Measurements from ENCODE around the gene TATDN2. TPM values are rescaled to one million over a fixed set of nuclear protein-coding genes. Genes with fewer than 3 reads are reported as not detected.

Gene TATDN2
- total and polyA plus RNA-seq, 4 experiments from 2014 or later = 8.4 to 79.3 (median 48.1) TPM

DNA sequence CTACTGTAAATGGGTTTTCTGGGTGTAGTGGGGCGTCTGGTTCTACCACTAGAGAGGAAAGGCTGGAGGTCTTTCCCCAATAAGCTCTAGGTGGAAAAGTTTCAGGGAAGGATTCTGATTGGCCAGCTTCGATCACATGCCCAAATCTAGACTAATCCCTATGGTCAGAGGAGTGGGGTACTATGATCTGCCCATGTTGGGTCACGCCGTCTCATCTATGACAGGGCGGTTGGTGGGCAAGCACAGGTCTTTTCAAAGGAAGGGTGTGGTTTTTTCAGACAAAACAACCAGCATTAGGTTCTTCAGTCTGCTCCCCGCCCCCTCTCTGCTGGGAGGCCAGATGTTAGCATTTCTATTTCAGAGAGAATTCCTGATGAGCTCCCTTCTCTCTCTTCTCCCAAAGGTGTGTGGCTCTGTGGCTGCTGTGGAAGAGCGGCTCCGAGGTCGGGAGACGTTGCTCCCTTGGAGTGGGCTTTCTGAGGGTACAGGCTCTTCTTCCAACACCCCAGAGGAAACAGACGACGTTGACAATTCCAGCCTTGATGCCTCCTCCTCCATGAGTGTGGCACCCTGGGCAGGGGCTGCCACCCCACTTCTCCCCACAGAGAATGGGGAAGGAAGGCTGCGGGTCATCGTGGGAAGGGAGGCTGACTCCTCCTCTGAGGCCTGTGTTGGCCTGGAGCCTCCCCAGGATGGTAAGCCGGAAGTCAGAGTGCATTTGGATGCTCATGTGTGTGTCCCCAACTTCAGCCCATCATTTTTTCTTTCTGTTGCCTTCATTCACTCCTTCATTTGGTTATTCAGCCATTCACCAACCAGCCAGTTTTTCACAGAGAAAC lies 9.7 kb upstream of the TATDN2 start:
- Histone ChIP-seq H3K27me3 (ENCODE audit: insufficient read depth, low read length) (no peaks in the 10 kb centered on the region), H3K9me3 (ENCODE audit: control insufficient read depth in 1 of 2, low read length in 2 of 2) (no peaks in the 10 kb centered on the region), H3K27ac (ENCODE audit: low read depth, low read length) (no peak overlapping the region), H3K36me3 (ENCODE audit: insufficient read depth, low read length) (peaks cover 6% of the 10 kb centered on the region), H3K4me3 (ENCODE audit: low read length in 2 of 2) (no peak overlapping the region), H3K4me1 (ENCODE audit: insufficient read depth, low read length) (peaks cover 46% of the 10 kb centered on the region)
- Mint-ChIP-seq H3K4me3 (peak overlapping the region in 7 of 8 donors; percentile 38 to 81 (median 67)), H3K9me3 (no peaks in the 10 kb centered on the region), H3K36me3 (peaks cover 28 to 29% of the 10 kb centered on the region in 2 donors), H3K27me3 (no peaks in the 10 kb centered on the region), H3K4me1 (peaks cover 37 to 61% (median 50%) of the 10 kb centered on the region in 4 donors), H3K27ac (peak overlapping the region; percentile 83 to 95 (median 94))
- ChIA-PET CTCF (ENCODE audit: partially characterized antibody) (interaction anchor here (1.0 to 1.3 kb wide), 3 partner anchors 9 to 44 kb away, joined by 3 to 6 read pairs (median 4); partner anchors contain the start of gene TATDN2), POLR2A (ENCODE audit: partially characterized antibody) (interaction anchor here (0.8 to 1.6 kb wide), 7 partner anchors 10 to 123 kb away, joined by 3 to 6 read pairs (median 3); partner anchors contain the start of genes BRK1 and TATDN2)
- intact Hi-C loops (cut with micrococcal nuclease) = no loop called here
- DNase-seq = peak in 4 of 5 donors; percentile 33 to 66 (median 42)

- Mint-ChIP-seq H3K27me3 (no peaks in the 10 kb centered on the region), H3K9me3 (peaks cover 0 to 12% (median 6%) of the 10 kb centered on the region in 8 donors), H3K4me1 (peaks cover 40 to 70% (median 56%) of the 10 kb centered on the region in 4 donors), H3K4me3 (peak overlapping the region in 2 of 8 donors; percentile 34 to 54), H3K27ac (peak overlapping the region; percentile 62 to 97 (median 81)), H3K36me3 (peaks cover 24 to 27% of the 10 kb centered on the region in 2 donors)
- H3K36me3 ChIP-seq (ENCODE audit: insufficient read depth, low read length) = peaks cover 2% of the 10 kb centered on the region
- intact Hi-C loops (cut with micrococcal nuclease) = loop anchor here (5.0 kb wide), 1 partner anchor 843 kb away; the partner anchor contains the start of gene SETD5
- CTCF ChIA-PET (ENCODE audit: partially characterized antibody) = no interaction called here
- H3K27me3 ChIP-seq (ENCODE audit: insufficient read depth, low read length) = no peaks in the 10 kb centered on the region
- DNase-seq = no peak
- peaks cover 53% of the 10 kb centered on the region for H3K4me1 ChIP-seq (ENCODE audit: insufficient read depth, low read length)
- H3K9me3 ChIP-seq (ENCODE audit: control insufficient read depth in 1 of 2, low read length in 2 of 2) = no peaks in the 10 kb centered on the region
- H3K27ac ChIP-seq (ENCODE audit: low read depth, low read length) = peak overlapping the region; percentile 26
- H3K4me3 ChIP-seq (ENCODE audit: low read length in 2 of 2) = no peak overlapping the region
- POLR2A ChIA-PET (ENCODE audit: partially characterized antibody) = interaction anchor here (1.8 to 1.9 kb wide), 2 partner anchors 17 to 308 kb away, joined by 7 to 10 read pairs; no protein-coding TSS in a partner anchor
Measured at GRCh38 chr3:10240799-10241198, 7.5 kb upstream of the TATDN2 start.

DNA sequence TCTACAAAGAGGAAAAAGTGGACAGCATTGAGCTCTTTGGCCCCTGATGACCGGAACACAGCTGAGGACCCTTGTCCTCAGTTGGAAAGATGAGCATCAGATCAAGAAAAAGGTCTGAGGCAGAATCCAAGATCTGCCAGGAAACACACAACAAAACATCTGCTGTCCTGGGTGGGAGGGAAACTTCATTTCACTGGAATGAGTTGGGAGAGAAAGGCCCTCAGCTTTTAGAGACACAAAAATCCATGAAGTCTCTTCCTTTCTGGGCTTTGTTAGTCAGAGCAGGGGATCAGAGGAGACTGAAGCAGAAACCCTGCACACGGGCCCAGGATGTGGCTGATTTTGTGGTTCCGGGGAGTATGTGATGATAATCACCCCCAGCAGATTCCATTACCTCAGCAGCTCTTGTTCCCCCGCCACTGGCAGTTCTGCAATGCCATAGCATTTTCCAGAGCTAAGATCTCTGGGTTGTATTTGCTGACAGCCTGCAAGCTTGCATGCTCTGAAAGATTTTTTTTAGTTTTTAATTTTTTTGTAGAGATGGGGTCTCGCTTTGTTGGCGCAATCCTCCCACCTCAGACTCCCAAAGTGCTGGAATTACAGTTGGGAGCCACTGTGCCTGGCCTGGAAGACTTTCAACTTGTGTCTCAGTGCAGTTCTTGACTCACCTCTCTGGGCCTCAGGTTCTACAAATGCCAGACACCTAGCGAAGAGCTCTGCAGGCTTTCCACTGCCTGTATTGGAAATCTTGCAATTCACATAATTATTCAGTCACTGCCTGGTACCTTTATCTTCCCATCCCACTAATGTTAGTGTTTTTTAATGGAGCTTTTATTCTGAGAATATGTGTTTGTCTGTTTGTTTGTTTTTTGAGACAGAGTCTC lies 5.8 kb upstream of the TATDN2 start:
- peaks cover 37 to 67% (median 53%) of the 10 kb centered on the region in 4 donors for H3K4me1 Mint-ChIP-seq
- peak overlapping the region; percentile 77 to 90 (median 80) for H3K4me3 Mint-ChIP-seq
- H3K36me3 Mint-ChIP-seq = peaks cover 23 to 24% of the 10 kb centered on the region in 2 donors
- Histone ChIP-seq H3K9me3 (ENCODE audit: control insufficient read depth in 1 of 2, low read length in 2 of 2) (no peaks in the 10 kb centered on the region), H3K4me1 (ENCODE audit: insufficient read depth, low read length) (peaks cover 54% of the 10 kb centered on the region), H3K4me3 (ENCODE audit: low read length in 2 of 2) (peak overlapping the region; percentile 34 to 36), H3K36me3 (ENCODE audit: insufficient read depth, low read length) (no peaks in the 10 kb centered on the region), H3K27me3 (ENCODE audit: insufficient read depth, low read length) (no peaks in the 10 kb centered on the region), H3K27ac (ENCODE audit: low read depth, low read length) (peak overlapping the region; percentile 47)
- DNase-seq = peak; percentile 80 to 94 (median 83)
- peaks cover 0 to 16% (median 10%) of the 10 kb centered on the region in 8 donors for H3K9me3 Mint-ChIP-seq
- CTCF ChIA-PET (ENCODE audit: partially characterized antibody) = interaction anchor here (0.6 to 2.5 kb wide), 10 partner anchors 14 to 310 kb away, joined by 3 to 12 read pairs (median 4); no protein-coding TSS in a partner anchor
- H3K27me3 Mint-ChIP-seq = no peaks in the 10 kb centered on the region
- intact Hi-C loops (cut with micrococcal nuclease) = loop anchor here (1.0 to 5.0 kb wide), 4 partner anchors 18 to 845 kb away; partner anchors contain the start of gene SETD5
- peak overlapping the region; percentile 89 to 97 (median 95) for H3K27ac Mint-ChIP-seq
- POLR2A ChIA-PET (ENCODE audit: partially characterized antibody) = interaction anchor here (0.6 to 2.0 kb wide), 24 partner anchors 8 to 352 kb away, joined by 3 to 19 read pairs (median 5); partner anchors contain the start of genes CRELD1, FANCD2, IRAK2 and JAGN1

DNA sequence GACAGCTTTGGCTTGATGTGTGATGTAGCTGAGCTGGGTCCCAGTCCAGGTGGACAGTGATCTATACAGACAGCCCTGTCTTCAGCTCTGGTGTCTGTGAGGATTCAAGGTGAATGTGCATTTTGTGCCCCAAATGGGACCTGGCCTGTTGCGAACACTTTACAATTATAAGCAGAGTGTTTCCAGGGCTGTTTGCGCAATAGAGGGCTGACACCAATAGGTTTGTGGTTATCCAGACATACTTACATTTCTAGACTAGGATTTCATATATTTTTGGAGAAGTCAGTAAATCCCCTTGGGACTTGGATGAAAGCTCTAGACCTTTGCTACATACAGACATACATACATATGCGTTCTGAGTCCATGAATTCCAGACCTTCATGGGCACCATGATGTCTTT lies 4.2 kb upstream of the TATDN2 start:
- peaks cover 30 to 63% (median 51%) of the 10 kb centered on the region in 4 donors for H3K4me1 Mint-ChIP-seq
- Histone ChIP-seq H3K27me3 (ENCODE audit: insufficient read depth, low read length) (no peaks in the 10 kb centered on the region), H3K4me3 (ENCODE audit: low read length in 2 of 2) (no peak overlapping the region), H3K9me3 (ENCODE audit: control insufficient read depth in 1 of 2, low read length in 2 of 2) (no peaks in the 10 kb centered on the region), H3K27ac (ENCODE audit: low read depth, low read length) (peak overlapping the region; percentile 8), H3K4me1 (ENCODE audit: insufficient read depth, low read length) (peaks cover 47% of the 10 kb centered on the region), H3K36me3 (ENCODE audit: insufficient read depth, low read length) (no peaks in the 10 kb centered on the region)
- peaks cover 12 to 22% of the 10 kb centered on the region in 2 donors for H3K36me3 Mint-ChIP-seq
- POLR2A ChIA-PET (ENCODE audit: partially characterized antibody) = interaction anchor here (0.6 to 1.1 kb wide), 3 partner anchors 103 to 410 kb away, joined by 3 read pairs; partner anchors contain the start of gene VHL
- intact Hi-C loops (cut with micrococcal nuclease) = loop anchor here (5.0 kb wide), 1 partner anchor 847 kb away; the partner anchor contains the start of gene SETD5
- DNase-seq = no peak
- H3K27me3 Mint-ChIP-seq = no peaks in the 10 kb centered on the region
- CTCF ChIA-PET (ENCODE audit: partially characterized antibody) = interaction anchor here (1.2 to 2.5 kb wide), 2 partner anchors 16 to 20 kb away, joined by 3 to 12 read pairs; no protein-coding TSS in a partner anchor
- H3K4me3 Mint-ChIP-seq = peak overlapping the region in 2 of 8 donors; percentile 17 to 52
- peak overlapping the region; percentile 31 to 97 (median 66) for H3K27ac Mint-ChIP-seq
- peaks cover 0 to 19% (median 10%) of the 10 kb centered on the region in 8 donors for H3K9me3 Mint-ChIP-seq

- Mint-ChIP-seq H3K9me3 (peaks cover 0 to 19% (median 10%) of the 10 kb centered on the region in 8 donors), H3K27ac (peak overlapping the region in 2 of 7 donors; percentile 59 to 97), H3K36me3 (peaks cover 16 to 28% of the 10 kb centered on the region in 2 donors), H3K4me1 (peaks cover 35 to 66% (median 54%) of the 10 kb centered on the region in 4 donors), H3K4me3 (peak overlapping the region in 1 of 8 donors; percentile 15), H3K27me3 (no peaks in the 10 kb centered on the region)
- ChIA-PET POLR2A (ENCODE audit: partially characterized antibody) (interaction anchor here (0.6 to 1.2 kb wide), 2 partner anchors 24 to 26 kb away, joined by 3 to 4 read pairs; no protein-coding TSS in a partner anchor), CTCF (ENCODE audit: partially characterized antibody) (interaction anchor here (9.8 kb wide), 1 partner anchor 18 kb away, joined by 67 read pairs; no protein-coding TSS in a partner anchor)
- no peak overlapping the region for H3K4me3 ChIP-seq (ENCODE audit: low read length in 2 of 2)
- no peak overlapping the region for H3K27ac ChIP-seq (ENCODE audit: low read depth, low read length)
- intact Hi-C loops (cut with micrococcal nuclease) = no loop called here
- DNase-seq = no peak
- H3K27me3 ChIP-seq (ENCODE audit: insufficient read depth, low read length) = no peaks in the 10 kb centered on the region
- no peaks in the 10 kb centered on the region for H3K36me3 ChIP-seq (ENCODE audit: insufficient read depth, low read length)
- peaks cover 54% of the 10 kb centered on the region for H3K4me1 ChIP-seq (ENCODE audit: insufficient read depth, low read length)
- no peaks in the 10 kb centered on the region for H3K9me3 ChIP-seq (ENCODE audit: control insufficient read depth in 1 of 2, low read length in 2 of 2)
Measured at GRCh38 chr3:10245081-10245712, 3.1 kb upstream of the TATDN2 start.

All from CD4-positive, alpha-beta memory T cell (primary cell).